Endothelial cell of hepatic sinusoid (primary cell): Measurements from ENCODE around the gene PKNOX1.
"Not testable (repeated sequence)": the region's sequence is repeated elsewhere in the genome, so short reads cannot be mapped to it uniquely, and the experiment has no call there.

Experiments
- in situ Hi-C: cut with HindIII; loops from 2 replicates; pipeline ENCODE4 v1.10.0; 2017; ENCODE audit warnings: low sequenced_read_pairs

Gene PKNOX1

DNA sequence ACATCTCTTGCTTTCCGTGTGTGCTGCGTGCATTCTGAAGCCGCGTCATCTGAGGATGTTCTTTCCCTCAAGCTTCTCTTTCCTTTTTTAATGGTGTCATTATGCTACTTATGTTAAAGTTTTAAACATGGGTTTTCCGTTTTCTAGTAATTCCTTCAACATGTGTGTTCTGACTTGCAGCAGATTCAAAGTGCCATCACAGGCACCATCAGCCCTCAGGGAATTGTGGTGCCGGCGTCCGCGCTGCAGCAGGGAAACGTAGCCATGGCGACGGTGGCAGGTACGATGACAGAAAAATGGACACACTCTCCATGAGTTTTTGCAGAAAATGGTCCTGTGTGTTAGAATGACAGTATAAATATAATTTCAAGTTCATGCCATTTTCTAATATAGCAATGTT lies 42.4 kb downstream of the PKNOX1 start:
- in situ Hi-C loops, result loop anchor here (5.0 kb wide), 2 partner anchors 59 to 89 kb away; partner anchors contain the start of gene ERVH48-1

DNA sequence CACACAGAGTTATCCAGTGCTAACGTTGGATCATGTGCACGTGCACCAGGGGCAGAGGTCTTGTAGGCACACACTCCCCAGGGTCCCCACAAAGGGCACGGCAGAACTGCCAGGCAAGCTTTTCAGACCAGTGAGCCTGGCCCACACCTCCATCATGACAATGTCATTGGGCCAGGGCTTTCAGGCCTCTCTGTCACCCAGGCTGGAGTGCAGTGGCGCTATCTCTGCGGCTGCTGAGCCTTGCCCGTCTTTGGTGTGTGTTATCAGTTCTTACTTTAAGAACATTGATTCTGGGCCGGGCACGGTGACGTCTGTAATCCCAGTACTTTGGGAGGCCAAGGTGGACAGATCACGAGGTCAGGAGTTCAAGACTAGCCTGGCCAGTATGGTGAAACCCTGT lies 44.2 kb downstream of the PKNOX1 start:
- in situ Hi-C loops, result loop anchor here (5.0 kb wide), 2 partner anchors 61 to 91 kb away; partner anchors contain the start of gene ERVH48-1

DNA sequence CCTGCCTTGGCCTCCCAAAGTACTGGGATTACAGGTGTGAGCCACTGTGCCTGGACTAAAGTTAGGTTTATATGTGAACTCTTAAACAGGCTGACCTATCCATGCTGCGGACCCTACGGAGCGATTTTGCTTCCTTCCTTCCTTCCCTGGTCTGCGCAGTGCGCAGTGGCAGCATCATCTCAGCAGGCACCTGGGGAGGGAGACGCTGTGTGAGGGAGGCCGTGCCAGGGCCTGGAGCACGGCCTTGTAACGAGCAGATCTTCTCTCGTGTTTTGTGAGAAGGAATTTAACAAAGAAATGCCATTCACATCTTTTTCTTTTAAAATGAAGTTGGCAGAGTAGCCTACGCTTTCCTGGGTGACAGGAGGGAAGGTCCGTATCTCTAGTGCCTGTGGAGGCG lies 45.8 kb downstream of the PKNOX1 start:
- in situ Hi-C loops, result no loop called here

DNA sequence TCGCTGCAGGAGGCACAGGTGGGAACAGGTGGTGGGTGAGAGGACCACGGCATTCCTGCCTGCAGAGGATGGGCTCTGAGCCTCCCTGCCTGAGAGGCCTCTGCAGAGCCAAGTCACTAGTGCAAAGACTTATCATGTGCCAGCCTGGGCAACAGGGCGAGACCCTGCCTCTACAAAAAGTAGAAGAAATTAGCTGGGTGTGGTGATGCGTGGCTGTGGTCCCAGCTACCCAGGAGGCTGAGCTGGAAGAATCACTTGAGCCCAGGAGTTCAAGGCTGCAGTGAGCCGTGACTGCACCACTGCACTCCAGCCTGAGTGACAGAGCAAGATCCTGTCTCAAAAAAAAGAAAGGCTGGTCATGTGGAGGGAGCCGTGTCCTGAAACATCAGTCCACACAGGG lies 46.4 kb downstream of the PKNOX1 start:
- in situ Hi-C loops, result no loop called here

DNA sequence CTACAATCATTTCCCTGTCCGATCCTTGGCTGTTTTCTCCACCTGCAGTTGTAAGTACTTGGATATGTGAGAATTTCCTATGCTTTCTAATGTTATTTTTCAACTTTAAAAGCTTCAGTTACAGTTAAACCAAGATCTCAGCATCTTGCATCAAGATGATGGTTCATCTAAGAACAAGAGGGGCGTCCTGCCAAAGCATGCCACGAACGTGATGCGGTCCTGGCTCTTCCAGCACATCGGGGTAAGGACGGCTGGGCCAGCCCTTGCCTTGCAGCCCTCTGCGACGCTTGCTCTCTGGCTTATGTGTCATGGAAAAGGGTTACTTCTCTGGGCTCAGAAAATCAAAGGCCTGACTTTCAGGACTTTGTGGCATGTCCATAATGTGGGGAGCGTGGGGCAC lies 46.8 kb downstream of the PKNOX1 start:
- in situ Hi-C loops, result no loop called here

DNA sequence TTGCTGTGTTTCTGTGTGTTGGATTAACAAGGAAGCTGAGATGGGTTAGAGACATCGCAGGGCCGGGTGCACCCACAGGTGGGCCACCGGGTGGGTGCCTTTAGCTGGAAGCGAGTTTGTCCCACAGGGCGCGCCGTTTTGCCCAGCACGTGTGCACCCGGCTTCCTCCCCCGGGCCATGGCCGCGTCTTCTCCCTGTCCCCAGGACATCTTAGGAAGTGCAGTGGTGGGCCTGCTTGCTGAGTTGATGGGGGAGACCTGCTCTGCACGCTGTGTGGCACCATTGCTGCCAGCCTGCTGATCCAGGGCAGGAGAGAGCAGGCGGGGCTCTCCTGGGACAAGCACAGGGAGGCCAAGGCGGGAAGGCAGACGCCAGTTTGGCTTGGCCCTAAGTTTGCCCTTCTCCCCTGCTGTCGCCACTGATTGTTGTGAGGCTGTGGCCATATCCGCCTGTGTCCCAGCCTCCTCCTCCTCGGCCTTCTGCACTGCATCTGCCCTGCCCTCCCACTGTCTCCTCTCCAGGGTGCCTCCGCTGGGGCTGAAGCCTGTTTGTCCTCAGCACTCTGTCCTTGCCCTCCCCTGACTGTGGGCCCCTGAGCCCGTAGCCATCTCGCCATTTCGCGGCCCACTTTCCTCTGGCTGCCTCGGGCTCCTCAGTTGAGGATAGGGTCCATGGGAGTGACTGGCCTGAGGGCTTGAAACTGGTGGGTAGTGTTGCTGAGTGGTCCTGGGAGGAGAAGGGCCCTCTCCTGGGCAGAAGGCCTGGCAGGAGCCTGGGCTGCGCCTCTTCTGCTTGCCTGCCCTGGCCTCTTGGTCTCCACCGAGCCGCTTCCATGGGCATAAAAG lies 47.6 kb downstream of the PKNOX1 start:
- in situ Hi-C loops, result no loop called here

DNA sequence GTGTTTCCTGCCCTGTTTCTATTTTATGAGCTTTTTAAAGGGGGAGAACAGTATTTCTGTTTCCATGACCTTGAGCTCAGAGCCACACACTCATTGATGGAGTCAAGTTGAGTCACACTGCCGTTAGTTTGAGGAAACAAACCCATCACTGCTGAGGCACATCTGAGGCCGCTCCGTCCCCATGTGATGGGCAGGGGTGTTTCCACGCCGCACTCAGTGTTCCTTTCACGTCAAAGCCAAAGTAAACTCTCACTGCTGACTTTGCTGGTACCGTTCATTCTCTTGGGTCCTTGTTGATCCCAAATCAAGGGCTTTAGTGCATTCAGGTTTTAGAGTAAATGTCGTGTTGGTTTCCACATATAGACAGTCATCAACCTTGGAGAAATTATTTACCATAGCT lies 48.8 kb downstream of the PKNOX1 start:
- in situ Hi-C loops, result no loop called here

DNA sequence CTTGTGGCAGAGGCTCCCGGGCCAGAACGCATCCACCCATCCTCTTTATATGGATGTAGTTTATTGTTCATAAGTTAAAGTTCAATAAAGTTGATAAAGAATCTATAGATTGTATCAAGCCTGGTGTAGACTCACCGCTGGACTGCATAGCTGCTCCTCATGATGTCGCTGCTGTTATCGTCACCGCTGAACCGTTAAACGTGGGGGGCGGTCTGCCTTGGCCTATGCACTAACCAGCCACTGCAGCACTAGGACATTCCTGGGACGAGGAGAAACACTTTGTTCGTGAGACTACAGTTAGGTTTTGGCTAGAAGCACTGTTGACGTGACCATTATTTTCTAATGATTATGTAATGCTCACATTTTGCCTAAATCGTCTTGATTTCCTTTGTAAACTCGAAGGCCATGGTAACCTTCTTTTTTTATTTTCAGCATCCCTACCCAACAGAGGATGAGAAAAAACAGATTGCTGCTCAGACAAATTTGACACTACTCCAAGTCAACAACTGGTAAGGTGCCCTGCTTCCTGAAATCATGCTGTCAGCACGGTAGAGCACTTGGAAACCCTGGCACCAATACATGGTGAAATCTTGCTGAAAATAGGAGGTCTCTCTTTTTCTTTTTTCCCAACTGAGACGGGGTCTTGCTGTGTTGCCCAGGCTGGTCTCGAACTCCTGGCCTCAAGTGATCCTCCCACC lies 50.2 kb downstream of the PKNOX1 start:
- in situ Hi-C loops, result no loop called here

DNA sequence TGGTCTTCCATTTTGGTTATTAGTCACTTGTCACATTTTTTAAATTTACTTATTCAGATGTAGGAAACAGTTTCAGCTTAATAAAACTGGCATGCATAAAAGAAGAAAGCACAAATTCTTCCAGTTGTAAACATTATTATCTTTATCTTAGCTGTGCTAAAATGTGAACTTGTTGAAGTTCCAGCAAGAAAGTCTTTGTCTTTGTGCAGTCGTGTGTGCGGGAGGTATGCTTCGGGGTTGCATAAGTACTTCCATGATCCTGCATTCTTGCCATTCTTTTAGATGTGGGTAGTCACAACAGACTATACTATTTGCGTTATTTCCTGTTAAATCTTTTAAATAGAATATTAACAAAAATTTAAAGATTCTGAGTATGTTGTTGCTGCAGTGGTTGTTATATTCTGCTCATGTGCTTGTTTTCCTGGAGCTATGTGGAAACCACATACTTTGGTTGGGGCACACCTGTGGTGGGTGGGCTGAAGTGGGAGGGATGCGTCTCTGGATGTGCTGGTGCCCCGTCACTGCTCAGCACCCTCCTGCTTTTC lies 51.3 kb downstream of the PKNOX1 start:
- in situ Hi-C loops, result no loop called here

DNA sequence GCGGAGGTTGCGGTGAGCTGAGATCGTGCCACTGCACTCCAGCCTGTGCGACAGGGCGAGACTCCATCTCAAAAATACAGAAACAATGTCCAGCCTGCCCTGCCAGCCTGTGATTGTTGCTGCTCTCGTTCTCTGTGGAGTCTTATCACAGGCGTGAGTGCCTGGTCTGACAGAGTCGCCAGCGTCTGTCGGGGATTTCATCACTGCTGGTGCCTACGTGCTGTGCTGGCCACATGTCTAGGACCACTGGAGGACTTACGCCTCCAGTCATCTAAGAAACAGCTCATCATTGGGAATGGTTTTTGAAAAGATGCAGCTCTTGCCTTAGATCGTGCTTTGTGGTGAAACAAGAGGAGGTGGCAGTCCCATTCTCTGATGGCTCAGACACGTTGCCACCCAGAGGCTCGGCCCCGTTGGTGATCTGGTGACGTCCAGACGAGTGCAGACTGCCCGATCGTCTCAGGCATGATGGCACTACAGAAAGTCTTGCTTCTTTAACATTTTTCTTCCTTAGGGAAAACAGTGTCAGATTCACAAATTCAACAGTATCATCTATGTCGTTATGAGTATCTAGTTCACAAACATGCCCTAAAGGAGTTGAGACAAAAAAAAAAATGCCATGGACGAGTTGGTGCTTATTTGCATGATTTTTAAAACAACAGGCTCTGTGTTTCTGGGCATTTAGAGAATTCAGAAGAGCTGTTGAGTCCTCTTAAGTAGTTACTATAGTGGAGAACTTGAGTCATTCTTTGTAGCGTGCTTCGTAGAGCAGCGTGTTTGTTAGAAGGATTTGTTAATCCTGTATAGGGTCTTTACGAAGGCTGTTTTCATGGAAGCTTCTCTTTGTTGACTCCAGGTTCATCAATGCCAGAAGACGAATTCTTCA lies 53.7 kb downstream of the PKNOX1 start:
- in situ Hi-C loops, result no loop called here

DNA sequence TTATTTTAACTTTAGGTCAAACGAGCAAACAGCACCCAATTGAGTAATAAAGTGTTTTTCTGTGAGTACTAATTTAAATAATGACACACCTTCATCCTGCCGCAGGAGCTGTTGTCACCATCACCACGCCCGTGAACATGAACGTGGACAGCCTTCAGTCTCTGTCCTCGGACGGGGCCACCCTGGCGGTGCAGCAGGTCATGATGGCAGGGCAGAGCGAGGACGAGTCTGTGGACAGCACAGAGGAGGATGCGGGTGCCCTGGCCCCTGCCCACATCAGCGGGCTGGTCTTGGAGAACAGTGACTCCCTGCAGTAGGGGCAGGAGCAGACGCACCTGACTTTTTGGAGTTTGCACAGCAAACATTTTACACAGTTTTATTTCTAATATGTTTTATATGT lies 55.4 kb downstream of the PKNOX1 start:
- in situ Hi-C loops, result no loop called here

DNA sequence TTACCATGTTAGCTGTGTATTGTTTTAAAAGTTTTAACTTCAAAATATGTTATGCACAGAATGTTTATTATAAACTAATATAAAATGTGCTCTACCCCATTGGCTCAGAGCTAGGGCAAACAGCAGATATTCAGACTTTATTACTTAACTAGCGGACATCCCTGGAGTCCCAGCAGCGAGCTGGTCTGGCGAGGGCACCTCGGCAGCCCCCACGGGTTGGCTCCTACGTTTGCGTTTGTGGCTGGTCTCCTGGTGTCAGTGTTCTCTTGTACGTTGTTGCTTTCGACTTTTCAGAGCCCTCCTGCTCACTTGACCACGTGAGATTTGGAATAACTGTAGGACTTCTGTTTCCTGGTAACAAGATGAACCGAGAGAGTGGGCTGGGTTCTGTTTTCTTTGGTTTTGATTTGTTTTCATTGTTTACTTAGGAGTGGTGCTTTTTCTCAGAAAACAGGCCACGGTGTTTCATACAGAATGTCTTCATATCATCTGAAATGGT lies 56.8 kb downstream of the PKNOX1 start:
- in situ Hi-C loops, result no loop called here

DNA sequence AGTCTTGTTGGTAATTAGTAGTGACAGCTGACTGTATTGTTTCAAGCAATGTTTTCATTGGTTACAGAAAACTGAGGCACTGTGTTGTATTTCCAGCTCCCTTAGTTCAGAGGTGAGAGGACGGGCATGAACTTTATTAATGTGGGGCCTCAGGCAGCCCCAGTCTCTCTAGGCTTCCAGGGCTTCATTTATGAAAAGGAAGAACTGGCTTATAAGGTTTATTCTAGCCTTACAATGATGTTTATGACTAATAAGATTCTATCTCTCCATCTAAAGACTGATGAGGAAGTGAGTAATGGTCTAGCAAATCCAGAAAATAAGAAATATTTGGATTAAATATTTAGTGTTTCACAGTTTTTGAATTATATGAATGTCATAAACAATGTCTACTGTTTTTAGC lies 59.7 kb downstream of the PKNOX1 start:
- in situ Hi-C loops, result no loop called here

DNA sequence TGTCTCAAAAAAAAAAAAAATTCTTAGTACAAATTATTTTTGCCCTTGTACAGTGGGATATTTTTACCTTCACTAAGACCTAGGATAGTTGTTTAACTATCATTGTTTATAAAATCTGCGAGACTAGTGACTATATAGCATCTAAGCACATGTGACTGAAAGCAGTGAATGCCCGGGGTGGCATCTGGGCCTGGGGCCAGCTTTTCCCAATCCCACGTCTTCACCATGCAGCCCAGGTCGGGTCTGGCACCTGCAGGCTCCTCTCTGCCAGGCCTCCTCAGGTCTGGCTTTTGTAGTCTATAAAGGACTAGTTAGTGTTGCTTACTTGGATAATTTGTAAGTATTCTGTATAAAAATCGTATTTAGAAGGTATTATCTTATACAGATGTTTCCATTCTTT lies 60.5 kb downstream of the PKNOX1 start:
- in situ Hi-C loops, result no loop called here

DNA sequence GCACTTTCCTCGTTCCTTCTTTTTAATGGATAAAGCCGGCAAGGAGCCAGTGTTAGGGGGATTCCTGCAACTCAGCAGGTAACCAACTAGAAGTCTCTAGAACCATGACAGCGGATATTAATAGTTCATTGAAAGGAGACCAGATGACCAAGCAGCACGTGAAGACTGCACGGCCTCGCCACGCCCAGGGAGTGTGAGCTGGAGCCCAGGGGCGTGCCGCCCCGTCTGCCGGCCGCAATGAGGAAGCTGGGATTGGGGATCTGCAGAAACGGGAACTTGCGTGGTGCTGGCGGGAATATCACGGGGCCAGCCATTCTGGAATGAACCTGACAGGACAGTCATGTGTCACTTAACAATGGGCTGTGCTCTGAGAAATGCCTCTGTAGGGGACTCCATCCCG lies 62.5 kb downstream of the PKNOX1 start:
- in situ Hi-C loops, result not testable (repeated sequence)

DNA sequence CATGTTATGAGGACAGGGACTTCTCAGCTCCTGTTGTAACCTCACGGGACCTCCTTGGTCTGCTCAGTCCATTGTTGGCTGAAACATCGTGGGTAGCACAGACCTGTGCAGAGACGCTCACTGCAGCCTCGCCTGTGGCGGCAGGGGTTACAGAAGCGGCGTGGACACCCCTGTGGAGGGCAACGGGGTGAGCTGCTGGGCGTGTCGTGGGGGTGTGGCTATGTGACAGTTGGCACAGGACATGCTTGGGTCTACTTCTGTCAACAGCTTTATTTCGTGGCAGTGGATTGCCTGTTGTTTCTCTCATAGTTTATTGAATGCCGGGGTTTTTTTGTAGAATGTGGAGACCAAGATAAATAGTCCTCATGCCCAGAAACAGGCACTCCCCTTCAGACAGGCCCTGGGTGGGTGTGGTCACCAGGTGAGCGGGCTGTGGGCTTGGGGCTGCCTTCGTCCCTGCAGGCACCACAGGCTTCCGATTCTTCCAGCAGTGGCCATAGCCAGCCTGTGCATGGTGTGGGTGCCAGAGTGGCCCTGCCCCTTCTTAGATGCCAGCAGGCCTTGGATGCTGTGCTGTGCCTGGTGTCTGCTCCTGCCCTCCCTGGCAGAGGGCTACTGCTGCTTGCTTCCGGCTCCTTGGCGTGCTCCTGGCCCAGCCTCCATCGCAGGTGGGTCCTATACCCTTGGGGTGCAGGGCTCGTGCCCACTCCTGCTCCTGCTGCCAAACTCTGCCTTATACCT lies 63.7 kb downstream of the PKNOX1 start:
- in situ Hi-C loops, result not testable (repeated sequence)

DNA sequence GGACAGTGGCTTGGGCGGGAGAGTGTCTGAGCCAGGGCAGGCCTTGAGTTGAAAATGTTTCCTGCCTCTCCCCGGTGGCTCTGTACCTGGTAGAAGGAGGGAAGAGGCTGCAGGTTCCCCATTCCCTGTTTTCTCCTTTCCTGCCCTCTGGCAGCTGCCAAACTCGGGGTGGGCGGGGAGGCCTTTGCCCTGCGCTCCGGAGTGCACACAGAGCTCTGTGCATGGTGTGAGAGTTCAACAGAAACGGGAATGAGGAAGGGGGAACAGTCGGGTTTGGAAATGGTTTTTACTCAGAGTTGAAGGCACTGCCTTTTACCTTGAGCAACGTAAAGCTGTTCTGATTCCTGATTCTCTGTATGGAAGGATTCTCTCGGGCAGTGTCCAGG lies 64.3 kb downstream of the PKNOX1 start:
- in situ Hi-C loops, result not testable (repeated sequence)

DNA sequence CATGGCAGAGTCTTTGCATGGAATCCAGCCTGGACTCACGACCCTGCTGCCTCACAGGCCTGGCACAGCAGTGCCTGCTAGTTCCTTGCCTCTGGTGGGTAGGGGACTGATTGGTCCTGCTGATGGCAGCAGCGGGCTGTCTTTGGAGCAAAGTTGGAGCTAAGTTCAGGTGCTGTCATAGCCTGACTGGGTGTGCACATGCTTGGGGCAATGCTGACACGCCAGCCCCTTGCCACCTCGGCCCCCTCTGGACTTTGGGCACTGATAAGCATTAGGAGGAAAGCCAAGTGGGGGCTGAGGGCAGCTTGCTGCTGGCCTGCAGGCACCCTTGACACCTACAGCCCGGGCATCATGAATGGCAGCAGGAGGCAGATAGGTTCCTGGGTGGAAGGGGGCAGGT lies 67.8 kb downstream of the PKNOX1 start:
- in situ Hi-C loops, result not testable (repeated sequence)

DNA sequence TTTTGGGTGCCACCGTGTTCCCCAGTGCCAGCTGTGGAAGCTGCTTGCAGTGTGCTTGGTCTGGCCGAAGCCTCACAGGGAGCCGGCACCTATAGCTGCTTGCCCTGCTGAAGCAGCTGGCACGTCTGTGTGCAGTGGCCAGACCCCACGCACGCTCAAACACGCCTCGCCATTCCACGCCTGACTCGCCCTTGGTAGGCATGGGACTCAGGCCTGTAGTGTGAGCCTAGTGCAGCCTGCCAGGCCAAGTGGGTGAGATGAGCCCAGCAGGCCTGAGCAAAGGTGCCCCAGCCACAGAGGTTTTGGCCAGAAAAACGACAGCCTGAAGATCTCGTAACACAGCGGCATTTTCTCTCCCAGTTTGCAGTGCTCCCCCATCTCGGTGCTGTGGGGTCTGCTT lies 68.9 kb downstream of the PKNOX1 start:
- in situ Hi-C loops, result not testable (repeated sequence)

DNA sequence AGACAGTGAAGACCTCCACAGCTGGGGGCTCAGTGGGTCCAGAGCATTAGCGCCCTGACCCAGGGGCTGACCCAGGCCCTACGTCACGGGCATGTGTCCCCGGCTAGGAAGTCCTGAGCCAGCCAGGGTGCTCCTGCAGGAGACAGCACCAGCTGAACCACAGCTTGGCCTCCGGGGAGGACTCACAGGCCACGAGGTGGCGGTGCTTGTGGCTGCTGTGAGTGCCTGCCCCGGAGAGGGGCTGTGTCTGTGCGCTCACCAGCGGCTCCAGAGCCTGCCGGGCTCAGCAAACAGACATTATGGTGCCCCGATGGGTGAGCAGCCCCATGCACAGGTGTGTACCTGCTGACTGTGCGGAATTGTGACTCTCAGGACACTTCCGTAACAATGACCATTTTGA lies 70.2 kb downstream of the PKNOX1 start:
- in situ Hi-C loops, result not testable (repeated sequence)
